Subcutaneous adipose tissue (tissue), 4 donors: ENCODE results near the gene RNF151. TPM values are rescaled to one million over a fixed set of nuclear protein-coding genes. Genes with fewer than 3 reads are reported as not detected.

ENCODE experiments used
- total RNA-seq, 4 donors: library from RNA; depleted of rRNA; stranded (reverse); fragments of >200 nt; gene quantifications; one replicate each; pipeline ENCODE4 v1.1.0, GENCODE V29; 2016
- TF ChIP-seq, protein P1 (sequence below): fragments of 450-650 bp; IDR thresholded peaks from one replicate; pipeline ENCODE4 v1.5.1; 2016; ENCODE audit warnings: low read depth, mild to moderate bottlenecking, control low read depth, antibody characterized with exemption, moderate library complexity

RNF151 gene
- total RNA-seq, 4 donors from 2014 or later = not detected

DNA sequence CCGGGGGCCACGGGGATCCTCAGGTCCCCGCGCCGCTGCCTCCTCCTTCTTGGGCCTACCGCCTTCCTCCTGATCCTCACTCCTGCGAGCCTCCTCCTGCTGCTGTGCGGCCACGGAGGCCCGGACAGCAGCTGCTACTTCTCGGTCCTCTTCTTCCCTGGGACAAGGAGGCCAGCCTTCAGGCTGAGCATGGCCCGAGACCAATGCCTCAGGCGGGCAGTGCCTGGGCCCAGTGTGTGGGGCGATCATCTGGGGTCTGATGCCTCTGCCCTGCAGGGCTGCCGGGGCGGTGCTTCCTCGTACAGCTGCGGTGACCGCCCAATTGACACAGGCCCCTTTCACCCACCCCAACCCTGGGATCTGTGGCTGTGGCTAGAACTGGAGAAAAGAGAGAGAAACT is 34.4 kb downstream of the RNF151 start:
- TF ChIP-seq, protein P1, sequence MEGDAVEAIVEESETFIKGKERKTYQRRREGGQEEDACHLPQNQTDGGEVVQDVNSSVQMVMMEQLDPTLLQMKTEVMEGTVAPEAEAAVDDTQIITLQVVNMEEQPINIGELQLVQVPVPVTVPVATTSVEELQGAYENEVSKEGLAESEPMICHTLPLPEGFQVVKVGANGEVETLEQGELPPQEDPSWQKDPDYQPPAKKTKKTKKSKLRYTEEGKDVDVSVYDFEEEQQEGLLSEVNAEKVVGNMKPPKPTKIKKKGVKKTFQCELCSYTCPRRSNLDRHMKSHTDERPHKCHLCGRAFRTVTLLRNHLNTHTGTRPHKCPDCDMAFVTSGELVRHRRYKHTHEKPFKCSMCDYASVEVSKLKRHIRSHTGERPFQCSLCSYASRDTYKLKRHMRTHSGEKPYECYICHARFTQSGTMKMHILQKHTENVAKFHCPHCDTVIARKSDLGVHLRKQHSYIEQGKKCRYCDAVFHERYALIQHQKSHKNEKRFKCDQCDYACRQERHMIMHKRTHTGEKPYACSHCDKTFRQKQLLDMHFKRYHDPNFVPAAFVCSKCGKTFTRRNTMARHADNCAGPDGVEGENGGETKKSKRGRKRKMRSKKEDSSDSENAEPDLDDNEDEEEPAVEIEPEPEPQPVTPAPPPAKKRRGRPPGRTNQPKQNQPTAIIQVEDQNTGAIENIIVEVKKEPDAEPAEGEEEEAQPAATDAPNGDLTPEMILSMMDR = no peak

DNA sequence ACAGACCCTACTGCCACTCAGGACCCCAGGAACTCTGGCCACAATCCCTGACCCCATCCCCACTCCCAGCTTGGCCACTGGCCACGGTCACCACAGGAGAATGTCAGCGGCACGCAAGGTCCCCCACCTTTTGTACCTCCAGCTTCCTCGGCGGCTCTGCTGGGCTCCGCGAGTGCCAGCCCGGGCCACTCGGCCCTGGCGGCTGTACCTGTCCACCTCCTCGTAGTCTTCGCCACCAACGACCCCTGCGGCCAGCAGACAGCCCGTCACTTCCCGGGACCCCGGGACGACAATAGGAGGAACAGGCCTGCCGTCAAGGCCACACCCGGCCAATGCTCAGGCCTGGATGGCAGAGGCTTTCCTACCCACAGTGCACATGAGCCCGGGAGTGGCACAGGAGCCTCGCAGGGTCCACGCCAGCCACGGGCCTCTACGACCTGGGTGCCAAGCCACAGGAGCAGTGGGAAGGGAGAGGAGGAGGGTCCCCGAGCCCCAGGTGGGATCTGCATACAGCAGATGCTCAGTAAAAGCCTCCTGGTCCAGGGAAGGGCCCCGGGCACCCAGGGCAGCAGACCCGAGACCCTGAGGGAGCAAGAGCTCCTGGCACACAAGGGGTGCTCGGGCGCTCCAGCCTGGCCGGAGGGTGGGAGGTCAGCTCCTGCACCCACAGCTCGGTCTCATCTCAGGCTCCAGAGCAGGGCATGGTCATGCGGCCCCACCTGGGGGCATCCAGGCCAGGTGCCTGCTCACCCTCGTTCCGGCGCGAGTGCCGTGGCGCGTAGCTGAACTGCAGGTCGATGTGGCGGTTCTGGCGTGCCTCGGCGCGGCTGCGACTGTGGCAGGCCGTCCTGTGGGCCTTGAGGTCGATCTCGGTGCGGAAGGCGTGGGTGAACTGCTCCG is 35.0 kb downstream of the RNF151 start:
- TF ChIP-seq, protein P1 = no peak

DNA sequence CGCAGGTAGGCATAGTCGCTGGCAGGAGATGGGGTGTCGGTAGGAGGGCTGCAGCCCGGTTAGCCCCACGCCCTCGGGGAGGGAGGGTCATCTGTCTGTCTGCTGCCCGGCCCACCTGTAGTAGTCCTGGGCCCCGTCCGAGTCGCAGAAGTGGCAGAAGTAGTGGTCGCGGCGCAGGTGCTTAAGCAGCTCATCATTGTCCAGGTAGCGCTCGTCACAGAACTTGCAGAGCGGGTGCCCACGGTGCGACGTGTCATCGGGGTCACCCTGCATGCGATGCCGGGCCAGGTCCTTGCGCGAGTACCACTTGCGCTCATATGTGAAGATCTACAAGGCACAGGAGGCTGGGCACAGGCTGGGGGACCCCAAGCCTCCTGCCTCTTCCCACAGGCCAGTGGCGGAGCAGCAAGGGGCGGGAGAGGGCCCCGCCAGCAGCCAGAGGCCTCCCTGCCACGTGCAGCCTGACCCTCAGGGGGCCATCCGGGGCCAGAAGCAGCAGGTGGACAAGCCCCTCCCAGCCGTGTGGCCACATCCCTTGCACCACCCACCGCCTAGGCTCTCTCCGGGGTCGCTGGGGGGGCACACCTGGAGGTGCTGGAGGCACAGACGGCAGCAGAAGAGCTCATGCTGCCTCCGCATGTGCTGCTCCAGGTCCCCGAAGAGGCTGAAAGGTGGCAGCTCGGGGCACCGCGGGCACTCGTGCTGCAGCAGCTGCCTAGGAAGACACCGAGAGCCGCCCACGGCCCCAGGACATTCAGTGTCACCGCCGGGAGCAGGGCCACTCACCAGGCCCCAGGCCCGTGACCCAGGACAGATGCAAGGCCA is 36.0 kb downstream of the RNF151 start:
- TF ChIP-seq, protein P1 = no peak

DNA sequence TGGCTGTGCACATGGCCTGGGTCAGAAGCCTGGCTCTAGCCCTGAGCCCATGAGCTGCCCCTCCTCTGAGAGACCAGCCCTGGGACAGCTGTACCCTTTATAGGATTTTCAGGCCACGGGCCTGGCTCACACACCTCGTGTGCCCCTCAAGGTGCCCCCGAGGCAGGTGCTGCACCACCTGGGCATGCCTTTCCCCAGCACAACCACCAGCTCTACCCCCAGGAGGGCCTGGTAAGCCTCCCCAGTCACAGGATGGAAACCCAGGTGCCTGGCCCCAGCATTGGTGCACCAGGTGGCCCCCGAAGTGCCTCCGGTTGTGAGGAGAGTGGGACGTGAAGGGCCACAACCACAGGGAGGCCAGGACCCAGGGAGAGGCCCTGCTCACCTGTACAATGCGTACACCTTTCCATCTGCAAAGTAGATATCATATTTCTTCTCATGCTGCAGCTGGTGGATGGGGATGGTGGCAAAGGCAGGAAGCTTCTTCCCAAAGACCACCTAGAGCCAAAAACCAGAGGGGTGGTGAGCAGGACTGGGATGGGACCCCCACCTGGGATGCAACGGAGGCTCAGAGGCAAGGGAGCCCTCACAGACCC is 36.7 kb downstream of the RNF151 start:
- TF ChIP-seq, protein P1 = no peak

DNA sequence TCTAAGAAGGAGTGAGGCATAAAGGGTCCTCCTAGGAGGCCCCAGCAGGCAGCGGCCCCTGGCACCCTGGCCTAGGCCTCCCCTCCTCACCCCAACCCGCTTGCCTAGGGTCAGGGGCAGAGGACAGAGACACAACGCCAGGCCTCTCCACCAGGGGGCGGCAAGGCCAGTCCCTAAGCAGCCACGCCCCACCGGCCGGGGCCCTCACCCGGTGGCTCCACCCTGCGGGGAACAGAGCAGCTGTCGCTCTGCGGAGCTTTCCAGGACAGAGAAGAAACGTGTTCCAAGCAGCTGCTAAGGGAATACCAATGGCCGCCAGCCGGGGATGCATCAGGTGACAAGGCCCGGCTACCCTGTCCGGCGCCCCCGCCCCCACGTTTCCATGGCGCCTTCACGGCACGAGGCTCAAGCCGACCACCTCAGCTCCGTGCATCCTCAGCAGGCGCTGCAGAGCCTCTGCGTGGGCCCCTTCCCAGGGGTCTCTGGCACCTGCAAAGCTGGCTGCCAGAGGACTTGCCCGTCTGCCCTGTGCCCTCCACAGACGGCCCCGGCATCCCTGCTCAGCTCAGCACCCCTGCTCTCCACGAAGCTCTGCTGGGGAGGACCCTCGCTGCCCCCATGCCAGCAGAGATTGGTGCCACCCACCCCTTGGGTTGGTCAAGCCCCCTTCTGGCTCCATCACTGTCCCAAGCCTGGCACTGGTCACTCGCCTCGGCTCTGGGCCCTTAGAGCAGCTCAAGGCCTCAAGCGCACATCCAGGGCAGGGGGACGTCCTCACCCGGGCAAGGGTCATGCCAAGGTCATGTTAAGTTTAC is 37.4 kb downstream of the RNF151 start:
- TF ChIP-seq, protein P1 = no peak

DNA sequence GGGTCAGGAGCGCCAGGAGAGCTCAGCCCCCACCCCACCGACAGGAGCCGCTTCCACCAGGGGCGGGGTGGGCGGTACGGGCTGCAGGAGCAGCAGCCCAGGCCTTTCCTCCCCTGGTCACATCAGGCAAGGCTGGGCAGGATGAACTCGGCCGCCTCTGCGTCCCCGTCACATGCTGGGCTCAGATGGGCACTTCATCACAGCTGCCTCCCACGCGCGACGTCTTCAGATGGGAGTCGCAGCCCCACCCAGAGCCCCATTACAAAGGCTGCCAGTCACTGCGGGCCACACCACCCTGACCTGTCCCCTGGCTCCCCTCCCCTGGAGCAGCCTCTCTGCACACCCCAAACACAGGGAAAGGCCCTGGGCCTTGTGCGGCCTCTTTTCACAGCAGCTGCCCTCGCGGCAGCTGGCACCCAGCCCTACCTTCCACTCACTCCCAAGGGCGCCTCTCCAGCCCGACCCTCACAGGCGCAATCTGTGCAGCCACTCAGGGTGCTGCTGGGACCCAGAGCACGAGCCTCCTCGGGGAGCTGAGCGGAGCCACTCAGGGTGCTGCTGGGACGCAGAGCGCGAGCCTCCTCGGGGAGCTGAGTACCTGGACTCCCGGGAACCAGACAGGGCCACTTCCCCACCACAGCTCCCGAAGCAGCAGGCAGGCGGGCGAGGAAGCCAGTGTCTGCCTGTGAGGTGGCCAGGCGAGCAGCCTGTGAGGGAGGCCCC is 38.3 kb downstream of the RNF151 start:
- TF ChIP-seq, protein P1 = no peak
